ENCODE results near the gene PLXNA4.
"Not testable (repeated sequence)": the region's sequence is repeated elsewhere in the genome, so short reads cannot be mapped to it uniquely, and the experiment has no call there.

PLXNA4 gene

GRCh38 chr7:132603220-132603833 is 27.1 kb upstream of the PLXNA4 start:
- Mint-ChIP-seq H3K27me3 (peaks cover 9% of the 10 kb centered on the region), H3K36me3 (ENCODE audit: low read depth) (no peaks in the 10 kb centered on the region), H3K27ac (no peak overlapping the region), H3K9me3 (no peaks in the 10 kb centered on the region), H3K4me3 (no peak overlapping the region), H3K4me1 (ENCODE audit: low read depth) (no peaks in the 10 kb centered on the region)

DNA sequence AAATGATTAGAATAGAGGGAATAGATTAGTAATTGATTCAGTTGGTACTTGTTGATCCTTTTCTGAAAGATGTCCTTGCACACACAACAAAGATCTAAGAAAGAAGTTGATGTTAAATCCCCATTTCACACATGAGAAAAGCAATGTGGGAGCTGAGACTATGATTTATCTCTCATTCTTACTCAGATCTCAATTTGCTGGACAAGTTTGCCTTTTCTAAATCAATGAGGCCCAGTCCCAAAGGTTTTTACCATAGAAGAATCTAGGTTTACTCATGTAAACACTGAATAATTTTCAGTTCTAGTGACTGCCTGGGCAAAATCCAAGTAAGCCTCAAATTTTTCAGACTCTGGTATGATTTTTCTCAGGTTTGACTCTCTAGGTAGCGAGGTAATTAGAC is 25.5 kb upstream of the PLXNA4 start:
- peaks cover 10% of the 10 kb centered on the region for H3K27me3 Mint-ChIP-seq
- no peaks in the 10 kb centered on the region for H3K4me1 Mint-ChIP-seq (ENCODE audit: low read depth)
- no peak overlapping the region for H3K27ac Mint-ChIP-seq
- H3K36me3 Mint-ChIP-seq (ENCODE audit: low read depth): no peaks in the 10 kb centered on the region
- H3K9me3 Mint-ChIP-seq: no peaks in the 10 kb centered on the region
- no peak overlapping the region for H3K4me3 Mint-ChIP-seq

GRCh38 chr7:132596588-132596987 is 20.3 kb upstream of the PLXNA4 start:
- Mint-ChIP-seq H3K27ac (no peak overlapping the region), H3K36me3 (ENCODE audit: low read depth) (no peaks in the 10 kb centered on the region), H3K27me3 (peaks cover 14% of the 10 kb centered on the region), H3K4me3 (no peak overlapping the region), H3K4me1 (ENCODE audit: low read depth) (no peaks in the 10 kb centered on the region), H3K9me3 (no peaks in the 10 kb centered on the region)

- H3K27ac Mint-ChIP-seq; H3K4me1 Mint-ChIP-seq (ENCODE audit: low read depth); H3K36me3 Mint-ChIP-seq (ENCODE audit: low read depth); H3K27me3 Mint-ChIP-seq; H3K4me3 Mint-ChIP-seq; H3K9me3 Mint-ChIP-seq: not testable (repeated sequence)
These were observed 18.5 kb upstream of the PLXNA4 start for GRCh38 chr7:132594741-132595140.

DNA sequence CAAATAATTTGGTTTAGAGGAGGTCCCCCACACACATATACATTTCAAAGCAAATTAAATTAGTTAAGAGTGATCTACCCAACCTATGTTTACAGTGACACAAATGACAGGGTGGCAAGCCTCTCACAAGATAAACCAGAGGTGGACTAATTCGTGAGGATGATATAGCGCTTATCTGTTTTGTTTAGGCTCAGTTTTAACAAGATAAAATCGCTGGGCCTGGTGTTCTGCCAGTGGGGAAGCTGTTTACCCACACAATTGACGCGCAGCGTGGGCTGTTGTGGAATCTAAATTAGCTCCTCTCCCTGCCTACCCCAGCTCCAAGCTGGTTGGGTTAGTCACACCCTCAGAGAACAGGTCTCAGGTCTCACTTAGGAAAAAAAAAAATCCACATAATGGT is 16.7 kb upstream of the PLXNA4 start:
- no peak overlapping the region for H3K4me3 Mint-ChIP-seq
- H3K4me1 Mint-ChIP-seq (ENCODE audit: low read depth): no peaks in the 10 kb centered on the region
- no peaks in the 10 kb centered on the region for H3K36me3 Mint-ChIP-seq (ENCODE audit: low read depth)
- no peaks in the 10 kb centered on the region for H3K9me3 Mint-ChIP-seq
- no peak overlapping the region for H3K27ac Mint-ChIP-seq
- peaks cover 5% of the 10 kb centered on the region for H3K27me3 Mint-ChIP-seq

GRCh38 chr7:132592231-132592920 is 16.1 kb upstream of the PLXNA4 start:
- Mint-ChIP-seq H3K9me3 (no peaks in the 10 kb centered on the region), H3K36me3 (ENCODE audit: low read depth) (no peaks in the 10 kb centered on the region), H3K4me1 (ENCODE audit: low read depth) (no peaks in the 10 kb centered on the region), H3K27me3 (peaks cover 5% of the 10 kb centered on the region), H3K27ac (no peak overlapping the region), H3K4me3 (no peak overlapping the region)

DNA sequence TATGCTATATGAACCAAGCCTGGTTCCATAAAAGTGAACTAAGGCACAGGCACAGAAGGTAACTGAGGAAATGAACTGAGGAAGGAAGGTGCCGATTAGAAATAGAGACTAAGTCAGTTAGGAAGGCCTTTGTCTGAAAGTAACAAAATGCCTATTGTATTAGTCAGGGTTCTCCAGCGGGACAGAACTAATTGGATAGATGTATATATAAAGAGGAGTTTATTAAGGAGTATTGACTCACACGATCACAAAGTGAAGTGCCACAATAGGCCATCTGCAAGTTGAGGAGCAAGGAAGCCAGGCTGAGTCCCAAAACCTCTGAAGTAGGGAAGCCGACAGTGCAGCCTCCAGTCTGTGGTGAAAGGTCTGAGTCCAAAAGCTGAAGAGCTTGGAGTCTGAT is 13.9 kb upstream of the PLXNA4 start:
- Mint-ChIP-seq H3K4me1 (ENCODE audit: low read depth) (no peaks in the 10 kb centered on the region), H3K36me3 (ENCODE audit: low read depth) (no peaks in the 10 kb centered on the region), H3K27ac (no peak overlapping the region), H3K4me3 (no peak overlapping the region), H3K9me3 (no peaks in the 10 kb centered on the region), H3K27me3 (no peaks in the 10 kb centered on the region)

DNA sequence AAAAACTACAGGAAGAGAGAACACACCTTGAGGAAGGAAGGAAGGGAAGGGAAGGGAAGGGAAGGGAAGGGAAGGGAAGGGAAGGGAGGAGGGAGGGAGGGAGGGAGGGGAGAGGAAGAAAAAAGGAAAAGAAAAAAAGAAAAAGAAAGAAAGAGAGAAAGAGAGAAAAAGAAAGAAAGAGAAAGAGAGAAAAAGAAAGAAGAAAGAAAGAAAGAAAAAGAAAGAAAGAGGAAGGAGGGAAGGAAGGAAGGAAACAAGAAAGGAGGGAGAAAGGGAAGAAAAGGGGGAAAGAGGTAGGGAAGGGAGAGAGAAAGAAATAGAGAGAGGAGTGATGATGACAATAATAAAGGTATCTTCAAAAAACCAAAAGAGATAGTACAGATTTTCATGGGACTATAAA is 12.3 kb upstream of the PLXNA4 start:
- H3K4me1 Mint-ChIP-seq (ENCODE audit: low read depth): peaks cover 4% of the 10 kb centered on the region
- no peak overlapping the region for H3K4me3 Mint-ChIP-seq
- peaks cover 9% of the 10 kb centered on the region for H3K27me3 Mint-ChIP-seq
- no peaks in the 10 kb centered on the region for H3K9me3 Mint-ChIP-seq
- H3K36me3 Mint-ChIP-seq (ENCODE audit: low read depth): no peaks in the 10 kb centered on the region
- no peak overlapping the region for H3K27ac Mint-ChIP-seq

- H3K27ac Mint-ChIP-seq: no peak overlapping the region
- H3K27me3 Mint-ChIP-seq: peaks cover 18% of the 10 kb centered on the region
These were observed 8.7 kb upstream of the PLXNA4 start for GRCh38 chr7:132584796-132585494.

DNA sequence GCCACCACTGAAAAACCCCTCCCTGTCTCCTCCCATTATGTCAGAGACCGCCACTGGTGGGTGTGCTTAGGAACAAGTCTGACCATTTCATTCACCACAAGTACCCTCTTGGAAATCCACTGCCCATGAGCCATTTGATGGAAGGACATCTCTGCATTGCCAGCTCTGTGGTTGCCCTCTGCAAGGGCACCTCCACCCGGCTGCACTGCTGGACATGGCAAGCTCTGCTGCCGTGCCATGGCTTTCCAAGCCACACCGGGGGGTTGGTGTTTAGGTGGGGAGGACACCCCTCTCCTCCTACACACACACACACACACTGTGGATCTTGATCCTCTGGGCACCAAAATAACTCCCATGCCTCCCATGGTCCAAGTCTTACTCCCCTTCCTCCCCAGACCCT is 5.2 kb upstream of the PLXNA4 start:
- H3K9me3 Mint-ChIP-seq: no peaks in the 10 kb centered on the region
- no peak overlapping the region for H3K4me3 Mint-ChIP-seq
- peaks cover 38% of the 10 kb centered on the region for H3K27me3 Mint-ChIP-seq
- H3K36me3 Mint-ChIP-seq (ENCODE audit: low read depth): no peaks in the 10 kb centered on the region
- peaks cover 4% of the 10 kb centered on the region for H3K4me1 Mint-ChIP-seq (ENCODE audit: low read depth)
- H3K27ac Mint-ChIP-seq: no peak overlapping the region

More at GRCh38 chr7:132584796-132585494, 8.7 kb upstream of the PLXNA4 start:
- H3K4me3 Mint-ChIP-seq: no peak overlapping the region
- peaks cover 4% of the 10 kb centered on the region for H3K4me1 Mint-ChIP-seq (ENCODE audit: low read depth)
- no peaks in the 10 kb centered on the region for H3K9me3 Mint-ChIP-seq
- H3K36me3 Mint-ChIP-seq (ENCODE audit: low read depth): no peaks in the 10 kb centered on the region

DNA sequence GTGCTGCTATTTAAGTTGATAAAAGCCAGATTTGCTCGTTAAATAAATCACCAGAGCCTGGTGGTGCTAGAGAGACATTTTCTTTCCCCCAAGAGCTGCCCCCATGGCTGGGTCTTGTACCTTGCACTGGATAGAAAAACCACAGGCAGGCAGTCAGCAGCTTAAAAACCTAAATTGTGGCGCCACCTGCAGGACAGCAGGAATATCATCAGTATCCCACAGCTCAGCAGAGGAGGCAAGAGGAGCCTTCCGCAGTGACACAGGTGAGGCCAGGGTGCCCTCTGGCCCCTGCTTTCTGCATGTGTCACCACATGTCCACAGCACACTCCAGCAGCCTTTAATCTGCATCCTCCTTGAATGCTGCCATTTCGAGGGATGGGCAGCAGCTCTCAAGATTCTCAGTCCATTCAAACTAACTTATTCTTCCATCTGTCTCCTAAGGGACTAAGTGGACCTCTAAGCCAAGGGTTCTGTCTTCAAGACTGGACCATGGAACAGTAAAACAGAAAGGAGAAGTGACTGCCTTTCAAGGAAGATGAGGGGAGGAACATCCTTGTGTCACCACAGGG is 4.5 kb upstream of the PLXNA4 start:
- Mint-ChIP-seq H3K27ac (no peak overlapping the region), H3K27me3 (peaks cover 44% of the 10 kb centered on the region)

DNA sequence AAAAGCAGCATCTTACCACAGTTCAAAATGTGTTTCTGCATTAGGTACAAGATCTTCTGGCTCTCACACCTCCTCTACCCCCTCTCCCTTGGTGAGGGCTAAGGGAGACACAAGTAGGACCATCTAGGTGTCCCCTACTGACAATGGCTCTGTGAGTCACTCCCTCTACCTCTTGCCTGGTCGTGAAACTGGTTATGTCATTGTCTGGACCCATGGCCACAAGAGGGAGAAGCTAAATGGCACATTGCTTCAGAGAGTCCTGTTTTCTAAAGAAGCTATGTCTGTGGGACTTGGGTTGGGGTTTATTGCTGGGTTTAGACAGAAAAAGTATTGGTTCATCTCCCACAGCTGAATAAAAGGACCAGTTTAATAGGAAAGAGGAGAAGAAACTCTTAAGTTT is 4.0 kb upstream of the PLXNA4 start:
- no peaks in the 10 kb centered on the region for H3K36me3 Mint-ChIP-seq (ENCODE audit: low read depth)
- no peak overlapping the region for H3K4me3 Mint-ChIP-seq
- no peak overlapping the region for H3K27ac Mint-ChIP-seq
- peaks cover 7% of the 10 kb centered on the region for H3K4me1 Mint-ChIP-seq (ENCODE audit: low read depth)
- H3K27me3 Mint-ChIP-seq: peaks cover 49% of the 10 kb centered on the region
- no peaks in the 10 kb centered on the region for H3K9me3 Mint-ChIP-seq

More for the DNA sequence above, 4.5 kb upstream of the PLXNA4 start:
- peaks cover 5% of the 10 kb centered on the region for H3K4me1 Mint-ChIP-seq (ENCODE audit: low read depth)
- H3K4me3 Mint-ChIP-seq: no peak overlapping the region
- H3K36me3 Mint-ChIP-seq (ENCODE audit: low read depth): no peaks in the 10 kb centered on the region
- H3K9me3 Mint-ChIP-seq: no peaks in the 10 kb centered on the region

DNA sequence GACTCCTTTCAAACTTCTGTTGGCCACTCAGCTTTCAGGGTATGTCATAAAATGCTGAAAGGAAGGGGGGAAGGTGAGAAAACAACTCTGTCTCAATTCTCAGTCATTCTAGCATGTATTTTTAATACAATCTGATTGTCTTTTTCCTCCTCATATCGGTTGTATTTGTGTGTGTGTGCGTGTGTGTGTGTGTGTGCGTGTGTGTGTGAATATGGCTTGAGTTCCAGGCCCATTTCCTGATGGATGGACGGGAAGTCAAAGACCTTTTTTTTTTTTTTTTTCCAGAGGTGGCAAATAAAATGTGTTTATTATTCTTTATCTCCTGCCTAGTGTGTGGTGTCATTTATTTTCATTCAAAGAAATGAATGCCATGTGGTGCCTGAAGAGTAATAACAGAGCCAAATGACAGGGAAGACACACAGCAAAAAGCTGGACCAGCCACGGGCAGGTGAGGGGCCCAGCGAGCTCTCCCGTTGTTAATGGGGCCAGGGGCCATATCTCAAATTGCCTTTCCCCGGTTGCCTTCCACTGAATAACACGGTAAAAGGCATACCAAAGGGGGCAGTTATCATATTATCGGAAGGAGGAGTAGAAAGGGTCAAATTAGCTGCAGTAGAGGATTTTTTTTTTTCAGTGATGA is 3.1 kb upstream of the PLXNA4 start:
- H3K9me3 Mint-ChIP-seq: no peaks in the 10 kb centered on the region
- H3K27ac Mint-ChIP-seq: no peak overlapping the region
- peaks cover 52% of the 10 kb centered on the region for H3K27me3 Mint-ChIP-seq
- H3K36me3 Mint-ChIP-seq (ENCODE audit: low read depth): no peaks in the 10 kb centered on the region
- H3K4me1 Mint-ChIP-seq (ENCODE audit: low read depth): peaks cover 4% of the 10 kb centered on the region
- H3K4me3 Mint-ChIP-seq: no peak overlapping the region

DNA sequence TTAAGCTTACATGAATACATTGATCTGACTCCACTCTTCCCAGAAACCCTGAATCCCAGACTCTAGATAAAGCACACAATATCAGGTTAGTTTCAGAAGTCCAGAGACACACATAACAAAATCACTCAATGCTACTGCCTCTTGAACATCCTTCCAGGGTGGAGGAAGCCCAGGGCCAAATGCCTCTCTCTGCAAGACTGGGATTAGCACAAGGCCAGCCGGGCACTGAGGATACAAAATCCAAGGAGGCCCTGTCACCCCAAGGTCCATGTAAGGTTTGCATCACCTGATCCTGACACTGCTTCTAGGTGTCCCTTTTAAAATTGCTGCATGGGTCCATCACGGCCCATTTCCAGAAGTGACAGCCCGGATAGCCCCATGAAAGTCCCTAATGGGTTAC is 2.6 kb upstream of the PLXNA4 start:
- Mint-ChIP-seq H3K9me3 (no peaks in the 10 kb centered on the region), H3K4me3 (no peak overlapping the region), H3K36me3 (ENCODE audit: low read depth) (no peaks in the 10 kb centered on the region), H3K4me1 (ENCODE audit: low read depth) (peaks cover 8% of the 10 kb centered on the region), H3K27ac (no peak overlapping the region), H3K27me3 (peaks cover 54% of the 10 kb centered on the region)

DNA sequence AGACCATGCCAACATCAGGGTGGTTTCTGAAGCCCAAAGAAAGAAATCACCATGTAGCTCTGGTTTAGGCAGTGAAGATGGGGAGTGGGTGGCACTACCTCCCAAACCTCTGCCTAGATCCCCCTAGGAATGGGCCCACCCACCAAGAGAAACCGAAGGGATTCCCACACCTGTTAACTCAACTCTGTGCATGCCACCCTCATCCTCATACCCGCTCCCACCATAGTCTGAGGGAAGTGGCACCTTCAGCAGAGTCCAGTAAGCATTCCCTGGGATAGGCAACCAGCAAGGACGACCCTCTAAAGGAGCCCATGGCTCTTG is 1.7 kb upstream of the PLXNA4 start:
- no peaks in the 10 kb centered on the region for H3K9me3 Mint-ChIP-seq
- H3K27ac Mint-ChIP-seq: no peak overlapping the region
- peaks cover 13% of the 10 kb centered on the region for H3K4me1 Mint-ChIP-seq (ENCODE audit: low read depth)
- H3K36me3 Mint-ChIP-seq (ENCODE audit: low read depth): no peaks in the 10 kb centered on the region
- H3K4me3 Mint-ChIP-seq: peak overlapping the region; percentile 35
- H3K27me3 Mint-ChIP-seq: peaks cover 62% of the 10 kb centered on the region

Measured in stimulated activated naive CD8-positive, alpha-beta T cell treated with anti-CD3 and anti-CD28 coated beads, Interleukin-15, Interleukin-2, amounts not matched to agents 100 ng/mL and 50 ng/mL, for 24 hours (primary cell).